LNCAP (cell line): ENCODE data around the gene USF2.

Source experiments
- TF ChIP-seq, protein P1 (sequence below): fragments of 450-650 bp; IDR thresholded peaks from 2 replicates; pipeline ENCODE4 v1.5.1; 2017; ENCODE audit warnings: mild to moderate bottlenecking

USF2 gene

DNA sequence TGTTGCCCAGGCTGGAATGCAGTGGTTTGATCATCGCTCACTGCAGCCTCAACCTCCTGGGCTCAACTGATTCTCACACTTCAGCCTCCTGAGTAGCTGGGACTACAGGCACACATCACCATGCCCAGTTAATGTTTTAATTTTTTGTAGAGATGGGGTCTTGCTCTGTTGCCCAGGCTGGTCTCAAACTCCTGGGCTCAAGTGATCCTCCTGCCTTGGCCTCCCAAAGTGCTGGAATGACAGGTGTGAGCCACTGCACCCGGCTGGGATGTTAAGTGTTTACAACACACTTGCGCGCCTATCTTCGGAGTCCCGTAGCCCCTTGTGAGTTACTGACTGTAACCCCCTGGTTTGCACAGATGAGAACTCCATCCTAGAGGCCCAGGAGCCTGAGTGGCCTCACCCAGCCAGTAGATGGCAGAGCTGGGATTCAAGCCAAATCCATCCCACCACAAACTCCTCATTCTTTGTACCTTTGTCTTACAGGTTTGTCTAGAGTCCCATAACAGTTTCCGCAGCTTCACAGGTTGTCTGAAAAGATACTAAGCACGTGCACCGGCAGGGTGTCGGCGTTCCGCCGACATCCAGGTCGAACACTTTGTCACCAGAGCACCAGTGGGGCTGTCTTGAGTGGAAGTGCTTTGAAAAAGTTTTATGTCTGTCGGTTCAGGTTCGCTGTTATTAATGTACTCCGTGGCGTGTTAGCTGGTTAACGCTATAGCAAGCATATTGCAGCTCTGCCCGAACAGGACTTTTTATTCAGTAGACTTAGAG, 37.9 kb downstream of the USF2 start:
- TF ChIP-seq, protein P1, sequence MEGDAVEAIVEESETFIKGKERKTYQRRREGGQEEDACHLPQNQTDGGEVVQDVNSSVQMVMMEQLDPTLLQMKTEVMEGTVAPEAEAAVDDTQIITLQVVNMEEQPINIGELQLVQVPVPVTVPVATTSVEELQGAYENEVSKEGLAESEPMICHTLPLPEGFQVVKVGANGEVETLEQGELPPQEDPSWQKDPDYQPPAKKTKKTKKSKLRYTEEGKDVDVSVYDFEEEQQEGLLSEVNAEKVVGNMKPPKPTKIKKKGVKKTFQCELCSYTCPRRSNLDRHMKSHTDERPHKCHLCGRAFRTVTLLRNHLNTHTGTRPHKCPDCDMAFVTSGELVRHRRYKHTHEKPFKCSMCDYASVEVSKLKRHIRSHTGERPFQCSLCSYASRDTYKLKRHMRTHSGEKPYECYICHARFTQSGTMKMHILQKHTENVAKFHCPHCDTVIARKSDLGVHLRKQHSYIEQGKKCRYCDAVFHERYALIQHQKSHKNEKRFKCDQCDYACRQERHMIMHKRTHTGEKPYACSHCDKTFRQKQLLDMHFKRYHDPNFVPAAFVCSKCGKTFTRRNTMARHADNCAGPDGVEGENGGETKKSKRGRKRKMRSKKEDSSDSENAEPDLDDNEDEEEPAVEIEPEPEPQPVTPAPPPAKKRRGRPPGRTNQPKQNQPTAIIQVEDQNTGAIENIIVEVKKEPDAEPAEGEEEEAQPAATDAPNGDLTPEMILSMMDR: no peak

DNA sequence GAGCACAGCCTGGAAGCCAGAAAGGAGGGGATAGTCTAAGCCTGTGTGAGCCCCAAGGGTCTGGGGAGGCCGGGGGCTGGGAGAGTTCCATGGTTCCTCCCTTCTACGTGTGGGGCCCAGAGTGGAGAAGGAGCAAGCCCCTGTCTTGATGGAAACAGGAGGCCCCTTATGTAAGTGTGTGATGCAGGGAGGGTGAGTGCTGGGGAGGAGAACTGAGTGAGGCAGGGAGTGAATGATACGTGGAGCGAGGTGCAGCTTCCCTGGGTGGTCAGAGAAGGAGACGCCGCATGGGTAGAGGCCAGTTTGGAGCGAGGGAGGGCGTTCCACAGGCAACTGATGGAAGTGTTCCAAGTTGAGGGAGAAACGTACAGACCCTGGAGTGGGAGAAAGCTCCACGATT, 39.2 kb downstream of the USF2 start:
- TF ChIP-seq, protein P1: no peak

GRCh38 chr19:35308910-35309309, 40.1 kb downstream of the USF2 start:
- TF ChIP-seq, protein P1: no peak

- TF ChIP-seq, protein P1: no peak
Measured at GRCh38 chr19:35309481-35310279, 40.9 kb downstream of the USF2 start.

DNA sequence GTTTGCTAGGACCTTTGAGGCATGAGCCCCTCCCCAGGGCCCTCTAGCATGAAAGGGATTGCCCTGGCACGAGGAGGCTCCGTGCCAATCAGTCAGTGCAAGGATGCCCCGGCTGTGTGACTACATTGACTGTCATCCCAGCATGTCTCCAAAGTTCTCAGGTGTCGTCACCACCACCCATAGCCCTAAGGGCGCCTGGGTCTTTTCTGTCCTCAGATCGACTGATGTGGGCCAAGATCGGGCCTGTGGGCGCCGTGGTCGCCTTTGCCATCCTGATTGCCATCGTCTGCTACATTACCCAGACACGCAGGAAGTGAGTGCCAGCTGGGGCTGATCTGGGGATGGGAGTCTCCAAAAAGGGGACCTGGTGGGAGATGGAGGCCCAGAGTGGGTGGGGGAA, 41.6 kb downstream of the USF2 start:
- TF ChIP-seq, protein P1: no peak

DNA sequence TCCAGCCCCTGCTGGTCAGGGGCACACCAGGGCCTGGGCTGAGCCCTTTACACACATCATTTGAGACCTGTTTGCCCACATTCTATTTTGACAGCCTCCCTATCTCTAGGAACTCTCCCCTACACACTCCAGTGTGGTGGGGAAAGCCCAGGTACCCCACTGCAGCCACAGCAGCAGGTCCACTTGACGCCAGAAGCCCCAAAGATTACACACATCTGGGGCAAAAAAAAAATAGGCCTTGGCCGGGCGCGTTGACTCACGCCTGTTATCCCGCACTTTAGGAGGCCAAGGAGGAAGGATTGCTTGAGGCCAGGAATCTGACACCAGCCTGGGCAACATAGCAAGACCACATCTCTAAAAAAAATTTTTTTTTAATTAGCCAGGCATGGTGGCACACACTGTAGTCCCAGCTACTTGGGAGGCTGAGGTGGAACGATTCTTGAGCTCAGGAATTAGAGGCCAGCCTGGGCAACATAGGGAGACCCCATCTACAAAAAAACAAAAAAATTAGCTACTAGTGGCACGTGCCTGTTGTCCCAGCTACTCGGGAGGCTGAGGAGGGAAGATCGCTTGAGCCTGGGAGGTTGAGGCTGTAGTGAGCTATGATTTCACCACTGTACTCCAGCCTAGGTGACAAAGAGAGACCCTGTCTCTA, 42.2 kb downstream of the USF2 start:
- TF ChIP-seq, protein P1: no peak

GRCh38 chr19:35311901-35312665, 43.3 kb downstream of the USF2 start:
- TF ChIP-seq, protein P1: no peak
